Neural progenitor cell (in vitro differentiated cells): ENCODE results near the gene SAMD11. TPM values are rescaled to one million over a fixed set of nuclear protein-coding genes. Genes with fewer than 3 reads are reported as not detected.
"Not testable (repeated sequence)": the region's sequence is repeated elsewhere in the genome, so short reads cannot be mapped to it uniquely, and the experiment has no call there.

Source experiments
- DNase-seq: peaks from one replicate; pipeline ENCODE4 v3.0.0-alpha.2; 2016; ENCODE audit warnings: low spot score
- H2AFZ ChIP-seq: fragments of 200-600 bp; sonication (generic); replicated peaks from 2 replicates; pipeline ENCODE4 v1.6.1; 2016; ENCODE audit warnings: antibody characterized with exemption
- H3F3A ChIP-seq: fragments of 200-600 bp; sonication (generic); 2 replicates; pipeline ENCODE4 v1.6.1; 2016; ENCODE audit warnings: antibody characterized with exemption, low read depth
- H3K27ac ChIP-seq: fragments of 200-600 bp; sonication (generic); 2 replicates; pipeline ENCODE4 v1.5.1; 2016; ENCODE audit warnings: mild to moderate bottlenecking
- H3K27me3 ChIP-seq: fragments of 200-600 bp; sonication (generic); 2 replicates; pipeline ENCODE4 v1.6.1; 2016; ENCODE audit warnings: mild to moderate bottlenecking, moderate library complexity
- H3K36me3 ChIP-seq: fragments of 200-600 bp; sonication (generic); 2 replicates; pipeline ENCODE4 v1.5.1; 2016
- H3K4me1 ChIP-seq: fragments of 200-600 bp; sonication (generic); 2 replicates; pipeline ENCODE4 v1.6.1; 2016; ENCODE audit warnings: mixed run types
- H3K4me2 ChIP-seq: fragments of 200-600 bp; sonication (generic); 2 replicates; pipeline ENCODE4 v1.6.1; 2016
- H3K4me3 ChIP-seq: fragments of 200-600 bp; sonication (generic); 2 replicates; pipeline ENCODE4 v1.5.1; 2016
- H3K79me2 ChIP-seq: fragments of 200-600 bp; sonication (generic); 2 replicates; pipeline ENCODE4 v1.6.1; 2016; ENCODE audit warnings: low read depth
- H3K9ac ChIP-seq: fragments of 200-600 bp; sonication (generic); 2 replicates; pipeline ENCODE4 v1.6.1; 2016
- H3K9me3 ChIP-seq: fragments of 200-600 bp; sonication (generic); 2 replicates; pipeline ENCODE4 v1.5.1; 2016; ENCODE audit warnings: low read depth
- H4K20me1 ChIP-seq: fragments of 200-600 bp; sonication (generic); 2 replicates; pipeline ENCODE4 v1.6.1; 2016; ENCODE audit warnings: low read depth
- H3K27ac Mint-ChIP-seq: 3 replicates; pipeline ENCODE4 v1.8.0; 2021; ENCODE audit warnings: mixed read lengths
- H3K27me3 Mint-ChIP-seq: 2 replicates; pipeline ENCODE4 v1.8.0; 2022; ENCODE audit warnings: low read depth, mild to moderate bottlenecking, inconsistent platforms, moderate library complexity, mixed read lengths; ENCODE audit not compliant: insufficient read depth
- H3K36me3 Mint-ChIP-seq: 3 replicates; pipeline ENCODE4 v1.8.0; 2021; ENCODE audit warnings: mixed read lengths
- H3K4me1 Mint-ChIP-seq: 3 replicates; pipeline ENCODE4 v1.8.0; 2021; ENCODE audit warnings: mixed read lengths
- H3K4me3 Mint-ChIP-seq: 3 replicates; pipeline ENCODE4 v1.8.0; 2021; ENCODE audit warnings: mild to moderate bottlenecking, moderate library complexity, mixed read lengths
- H3K9me3 Mint-ChIP-seq: 3 replicates; pipeline ENCODE4 v1.8.0; 2020; ENCODE audit warnings: mixed read lengths
- EZH2 ChIP-seq: fragments of 200-600 bp; sonication (generic); IDR thresholded peaks from 2 replicates; pipeline ENCODE4 v1.6.1; 2017; ENCODE audit warnings: antibody characterized with exemption, mild to moderate bottlenecking, moderate library complexity
- EZH2phosphoT487 ChIP-seq: fragments of 200-600 bp; sonication (generic); IDR thresholded peaks from 2 replicates; pipeline ENCODE4 v1.6.1; 2017; ENCODE audit warnings: antibody characterized with exemption
- total RNA-seq: library from RNA; depleted of rRNA; stranded (reverse); fragments of >200 nt; gene quantifications from 2 replicates; pipeline ENCODE4 v1.2.3, GENCODE V29; 2015; ENCODE audit warnings: low replicate concordance
- TF ChIP-seq, protein P1 (sequence below): fragments of 200-600 bp; sonication (generic); IDR thresholded peaks from 2 replicates; pipeline ENCODE4 v1.5.1; 2017; ENCODE audit warnings: antibody characterized with exemption, mild to moderate bottlenecking

SAMD11 gene
- total RNA-seq, 1 donor from 2014 or later = not detected

DNA sequence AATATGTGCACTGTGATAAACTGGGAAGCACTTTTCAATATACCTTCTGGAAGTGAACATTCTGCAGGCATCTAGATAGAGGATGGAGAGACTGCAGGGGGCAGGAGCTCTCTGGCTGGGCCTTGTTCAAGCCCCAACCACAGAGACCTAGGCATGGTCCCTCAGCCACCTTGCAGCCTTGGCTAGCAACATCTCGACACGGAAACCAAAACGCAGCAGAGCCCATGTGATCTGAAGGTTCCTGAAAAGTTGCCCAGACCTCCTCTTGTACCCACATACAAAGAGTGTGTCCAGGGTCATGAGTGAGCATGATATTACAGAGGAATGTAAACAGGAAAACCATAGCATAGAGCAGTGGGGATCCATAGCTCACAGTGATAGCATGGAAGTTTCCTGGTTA, 33.1 kb upstream of the SAMD11 start:
- TF ChIP-seq, protein P1, sequence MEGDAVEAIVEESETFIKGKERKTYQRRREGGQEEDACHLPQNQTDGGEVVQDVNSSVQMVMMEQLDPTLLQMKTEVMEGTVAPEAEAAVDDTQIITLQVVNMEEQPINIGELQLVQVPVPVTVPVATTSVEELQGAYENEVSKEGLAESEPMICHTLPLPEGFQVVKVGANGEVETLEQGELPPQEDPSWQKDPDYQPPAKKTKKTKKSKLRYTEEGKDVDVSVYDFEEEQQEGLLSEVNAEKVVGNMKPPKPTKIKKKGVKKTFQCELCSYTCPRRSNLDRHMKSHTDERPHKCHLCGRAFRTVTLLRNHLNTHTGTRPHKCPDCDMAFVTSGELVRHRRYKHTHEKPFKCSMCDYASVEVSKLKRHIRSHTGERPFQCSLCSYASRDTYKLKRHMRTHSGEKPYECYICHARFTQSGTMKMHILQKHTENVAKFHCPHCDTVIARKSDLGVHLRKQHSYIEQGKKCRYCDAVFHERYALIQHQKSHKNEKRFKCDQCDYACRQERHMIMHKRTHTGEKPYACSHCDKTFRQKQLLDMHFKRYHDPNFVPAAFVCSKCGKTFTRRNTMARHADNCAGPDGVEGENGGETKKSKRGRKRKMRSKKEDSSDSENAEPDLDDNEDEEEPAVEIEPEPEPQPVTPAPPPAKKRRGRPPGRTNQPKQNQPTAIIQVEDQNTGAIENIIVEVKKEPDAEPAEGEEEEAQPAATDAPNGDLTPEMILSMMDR = no peak
- TF ChIP-seq EZH2 (no peak), EZH2phosphoT487 (no peak)
- DNase-seq = no peak
- Mint-ChIP-seq H3K4me1 (no peaks in the 10 kb centered on the region), H3K27ac (no peak overlapping the region), H3K4me3 (no peak overlapping the region), H3K9me3 (peaks cover 3% of the 10 kb centered on the region), H3K27me3 (peaks cover 12% of the 10 kb centered on the region), H3K36me3 (no peaks in the 10 kb centered on the region)
- H4K20me1 ChIP-seq = no peaks in the 10 kb centered on the region
- H3K79me2 ChIP-seq = no peaks in the 10 kb centered on the region
- H3F3A ChIP-seq = no peaks in the 10 kb centered on the region
- H3K4me1 ChIP-seq = no peaks in the 10 kb centered on the region
- H3K4me3 ChIP-seq = no peak overlapping the region
- no peak overlapping the region for H3K9ac ChIP-seq
- no peak overlapping the region for H3K27ac ChIP-seq
- H3K36me3 ChIP-seq = no peaks in the 10 kb centered on the region
- peaks cover 94% of the 10 kb centered on the region for H3K27me3 ChIP-seq
- no peak overlapping the region for H2AFZ ChIP-seq
- no peaks in the 10 kb centered on the region for H3K9me3 ChIP-seq
- H3K4me2 ChIP-seq = no peak overlapping the region

DNA sequence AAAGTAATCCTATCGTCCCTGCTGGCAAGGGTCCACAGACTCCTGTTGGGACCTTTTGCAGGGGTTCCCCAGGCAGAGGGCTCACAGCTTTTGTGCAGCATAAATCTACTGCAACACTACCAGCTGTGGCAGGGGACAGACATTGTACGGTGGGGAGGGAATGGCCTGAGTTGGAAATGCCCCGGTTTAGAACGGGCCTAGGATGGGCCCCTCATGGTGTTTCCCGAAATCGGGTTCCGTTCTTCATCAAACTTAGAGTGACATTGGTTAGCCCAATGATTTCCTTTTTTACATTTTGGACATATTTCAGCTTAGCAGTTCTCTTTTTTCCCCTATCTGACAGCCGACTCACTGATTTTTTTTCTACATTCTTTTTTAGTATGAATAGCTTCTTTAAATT, 26.5 kb upstream of the SAMD11 start:
- no peak overlapping the region for H3K4me3 Mint-ChIP-seq
- no peaks in the 10 kb centered on the region for H3K36me3 ChIP-seq
- H3K27me3 Mint-ChIP-seq = peaks cover 19% of the 10 kb centered on the region
- H2AFZ ChIP-seq = no peak overlapping the region
- no peak overlapping the region for H3K4me3 ChIP-seq
- H3K9me3 Mint-ChIP-seq = peaks cover 4% of the 10 kb centered on the region
- no peak overlapping the region for H3K9ac ChIP-seq
- H3K4me1 ChIP-seq = no peaks in the 10 kb centered on the region
- no peaks in the 10 kb centered on the region for H3K79me2 ChIP-seq
- H3K27me3 ChIP-seq = peaks cover 93% of the 10 kb centered on the region
- no peaks in the 10 kb centered on the region for H3K9me3 ChIP-seq
- H4K20me1 ChIP-seq = no peaks in the 10 kb centered on the region
- TF ChIP-seq EZH2phosphoT487 = no peak
- TF ChIP-seq EZH2 = no peak
- TF ChIP-seq, protein P1 = no peak
- H3K27ac ChIP-seq = no peak overlapping the region
- H3F3A ChIP-seq = no peaks in the 10 kb centered on the region
- no peaks in the 10 kb centered on the region for H3K36me3 Mint-ChIP-seq
- H3K27ac Mint-ChIP-seq = no peak overlapping the region
- H3K4me2 ChIP-seq = no peak overlapping the region
- H3K4me1 Mint-ChIP-seq = no peaks in the 10 kb centered on the region
- no peak for DNase-seq

DNA sequence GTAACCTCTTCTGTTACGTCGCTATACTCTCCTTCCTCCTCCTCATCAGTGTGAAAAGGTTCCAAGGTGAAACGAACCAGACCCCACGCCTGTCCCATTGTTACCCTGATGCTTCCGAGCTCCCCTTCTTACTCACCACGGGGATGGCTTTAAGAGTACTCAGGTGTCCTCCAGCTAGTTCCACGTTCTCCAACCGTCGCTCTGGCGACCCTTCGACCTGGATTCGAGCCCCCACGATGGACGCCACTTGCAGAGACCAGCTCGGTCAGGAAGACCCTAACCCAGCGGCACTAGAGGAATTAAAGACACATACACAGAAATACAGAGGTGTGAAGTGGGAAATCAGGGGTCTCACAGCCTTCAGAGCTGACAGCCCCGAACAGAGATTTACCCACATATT, 25.8 kb upstream of the SAMD11 start:
- not testable (repeated sequence) for H3K9ac ChIP-seq, H3K4me1 Mint-ChIP-seq, H2AFZ ChIP-seq, H4K20me1 ChIP-seq, H3K27ac ChIP-seq, H3K36me3 Mint-ChIP-seq, H3K27ac Mint-ChIP-seq, H3K4me3 Mint-ChIP-seq, H3K4me1 ChIP-seq, DNase-seq, H3K4me2 ChIP-seq, H3F3A ChIP-seq, H3K36me3 ChIP-seq, H3K79me2 ChIP-seq, H3K9me3 ChIP-seq, H3K4me3 ChIP-seq, H3K9me3 Mint-ChIP-seq
- peaks cover 19% of the 10 kb centered on the region for H3K27me3 Mint-ChIP-seq
- peaks cover 95% of the 10 kb centered on the region for H3K27me3 ChIP-seq

DNA sequence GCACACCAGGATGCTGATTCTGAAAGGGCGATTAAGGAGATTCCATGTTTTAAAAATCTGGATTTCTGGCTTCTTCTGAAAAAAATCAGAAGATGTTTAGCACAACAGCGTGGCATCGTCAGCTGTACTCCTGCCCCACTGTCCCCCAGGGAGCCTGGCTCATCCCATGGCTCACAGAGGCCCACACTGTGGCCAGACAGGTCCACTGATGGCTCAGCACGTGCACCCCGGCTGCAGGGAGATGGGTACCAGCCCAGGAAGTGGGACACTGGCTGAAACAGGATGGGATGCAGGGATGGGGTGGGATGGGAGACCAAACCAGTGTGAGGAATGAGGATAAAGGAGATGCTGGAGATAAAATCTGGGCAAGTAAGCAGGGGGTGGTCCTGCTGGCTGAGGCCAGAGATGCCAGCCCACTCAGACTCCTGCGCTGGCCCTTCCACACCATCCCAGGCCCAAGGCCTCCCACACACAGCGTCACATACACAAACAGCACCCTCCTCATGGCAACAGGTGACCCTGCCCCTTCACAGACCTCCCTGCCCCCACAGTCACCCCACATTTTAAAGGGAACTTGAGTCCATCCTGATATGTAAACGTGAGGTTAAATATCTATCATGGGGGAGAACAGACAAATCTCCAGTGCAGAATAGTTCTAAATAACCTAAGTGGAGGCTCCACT, 23.9 kb upstream of the SAMD11 start:
- Mint-ChIP-seq H3K27ac (no peak overlapping the region), H3K27me3 (peaks cover 17% of the 10 kb centered on the region), H3K4me1 (peaks cover 5% of the 10 kb centered on the region), H3K36me3 (no peaks in the 10 kb centered on the region), H3K4me3 (no peak overlapping the region), H3K9me3 (peaks cover 4% of the 10 kb centered on the region)
- TF ChIP-seq EZH2phosphoT487 (no peak), EZH2 (no peak)
- TF ChIP-seq, protein P1 = no peak
- no peaks in the 10 kb centered on the region for H3F3A ChIP-seq
- H2AFZ ChIP-seq = no peak overlapping the region
- H3K79me2 ChIP-seq = no peaks in the 10 kb centered on the region
- H3K27ac ChIP-seq = no peak overlapping the region
- H3K9me3 ChIP-seq = no peaks in the 10 kb centered on the region
- H3K4me2 ChIP-seq = no peak overlapping the region
- no peak overlapping the region for H3K4me3 ChIP-seq
- no peak overlapping the region for H3K9ac ChIP-seq
- DNase-seq = no peak
- H3K36me3 ChIP-seq = no peaks in the 10 kb centered on the region
- no peaks in the 10 kb centered on the region for H4K20me1 ChIP-seq
- peaks cover 97% of the 10 kb centered on the region for H3K27me3 ChIP-seq
- no peaks in the 10 kb centered on the region for H3K4me1 ChIP-seq
